ENCODE data around the gene SPEM3.
"Not testable (repeated sequence)": the region's sequence is repeated elsewhere in the genome, so short reads cannot be mapped to it uniquely, and the experiment has no call there.

The SPEM3 gene

GRCh38 chr17:7477392-7478275, 49.0 kb downstream of the SPEM3 start:
- no peak for DNase-seq (ENCODE audit: extremely low read depth, low read depth)
- peak overlapping the region; percentile 72 for H3K4me3 ChIP-seq (replicated peaks; ENCODE audit: low read depth, low read length)
- no peak for TF ChIP-seq CTCF (IDR thresholded peaks at IDR 0.05; ENCODE audit: low read depth, low read length, missing control alignments)

GRCh38 chr17:7478276-7479212, 49.9 kb downstream of the SPEM3 start:
- H3K4me3 ChIP-seq (replicated peaks; ENCODE audit: low read depth, low read length) = peak overlapping the region; percentile 72
- no peak for DNase-seq (ENCODE audit: extremely low read depth, low read depth)
- TF ChIP-seq CTCF (IDR thresholded peaks at IDR 0.05; ENCODE audit: low read depth, low read length, missing control alignments) = no peak

- no peak for DNase-seq (ENCODE audit: extremely low read depth, low read depth)
- no peak for TF ChIP-seq CTCF (IDR thresholded peaks at IDR 0.05; ENCODE audit: low read depth, low read length, missing control alignments)
- peak within 1 kb of the TSS; percentile 72 for H3K4me3 ChIP-seq (replicated peaks; ENCODE audit: low read depth, low read length)
Observed at GRCh38 chr17:7479213-7480088, 50.8 kb downstream of the SPEM3 start, which contains the start of gene ZBTB4. ZBTB4 (minus strand) TSS chr17:7479631; CDS start chr17:7466801, 12,830 bp downstream.

GRCh38 chr17:7480089-7480384, 51.4 kb downstream of the SPEM3 start:
- H3K4me3 ChIP-seq (replicated peaks; ENCODE audit: low read depth, low read length) = peak overlapping the region; percentile 72
- DNase-seq (ENCODE audit: extremely low read depth, low read depth) = no peak
- TF ChIP-seq CTCF (IDR thresholded peaks at IDR 0.05; ENCODE audit: low read depth, low read length, missing control alignments) = no peak

- not testable (repeated sequence) for DNase-seq (ENCODE audit: extremely low read depth, low read depth); H3K4me3 ChIP-seq (replicated peaks; ENCODE audit: low read depth, low read length)
Observed at GRCh38 chr17:7481275-7481674, 52.6 kb downstream of the SPEM3 start, which contains the start of gene SLC35G6. SLC35G6 (plus strand) TSS chr17:7481446; CDS start chr17:7481517, 71 bp downstream.

- not testable (repeated sequence) for H3K4me3 ChIP-seq (replicated peaks; ENCODE audit: low read depth, low read length); DNase-seq (ENCODE audit: extremely low read depth, low read depth)
Observed at GRCh38 chr17:7481842-7482741, 53.4 kb downstream of the SPEM3 start.

Data from HFF-Myc (cell line).